IgD-negative memory B cell (primary cell): ENCODE data around the gene TMBIM4. TPM values are rescaled to one million over a fixed set of nuclear protein-coding genes. Genes with fewer than 3 reads are reported as not detected.

ENCODE experiments used
- H3K27ac Mint-ChIP-seq, 3 donors: one replicate each; pipeline ENCODE4 v1.8.0; 2020 to 2022; ENCODE audit warnings: mild to moderate bottlenecking in 3 of 3, mixed read lengths in 3 of 3, moderate library complexity in 1 of 3
- H3K27me3 Mint-ChIP-seq: one replicate; pipeline ENCODE4 v1.8.0; 2021; ENCODE audit warnings: mixed read lengths
- H3K36me3 Mint-ChIP-seq: one replicate; pipeline ENCODE4 v1.8.0; 2020; ENCODE audit warnings: mild to moderate bottlenecking, mixed read lengths
- H3K4me1 Mint-ChIP-seq, 3 donors: one replicate each; pipeline ENCODE4 v1.8.0; 2020 to 2022; ENCODE audit warnings: mixed read lengths in 3 of 3, mild to moderate bottlenecking in 1 of 3
- H3K4me3 Mint-ChIP-seq, 4 donors: one replicate each; pipeline ENCODE4 v1.8.0; 2020 to 2022; ENCODE audit warnings: mild to moderate bottlenecking in 4 of 4, mixed read lengths in 4 of 4, moderate library complexity in 3 of 4
- H3K9me3 Mint-ChIP-seq, 3 donors: one replicate each; pipeline ENCODE4 v1.8.0; 2020 to 2021; ENCODE audit warnings: mixed read lengths in 3 of 3, mild to moderate bottlenecking in 1 of 3
- polyA plus RNA-seq: library from polyadenylated mRNA; unstranded; fragments of 300-500 nt; fragmentation: Illumina TruSeq; gene quantifications from one replicate; pipeline ENCODE4 v1.2.3, GENCODE V29; 2021

The TMBIM4 gene
- polyA plus RNA-seq, 1 donor from 2014 or later, result 324 TPM

DNA sequence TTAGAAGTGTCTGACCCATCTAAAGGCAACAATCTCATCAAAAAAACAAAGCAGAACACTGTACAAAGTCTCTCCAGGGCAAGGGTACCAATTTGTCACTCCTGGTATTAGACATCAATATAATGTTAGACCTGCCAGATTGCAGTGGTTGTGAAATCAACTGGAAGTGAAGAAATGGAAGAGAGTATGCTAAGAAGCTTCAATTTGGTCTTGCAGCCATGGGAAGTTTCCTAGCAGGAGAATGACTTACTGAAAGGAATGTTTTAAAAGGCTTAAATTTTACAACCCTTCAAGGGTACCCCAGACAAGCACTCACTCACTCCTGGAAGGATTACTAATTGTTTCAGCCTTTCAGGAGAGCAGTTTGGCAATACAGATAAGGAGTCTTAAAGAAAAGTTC, 58.2 kb downstream of the TMBIM4 start:
- Mint-ChIP-seq H3K4me1 (peaks cover 2 to 4% (median 4%) of the 10 kb centered on the region in 3 donors), H3K27ac (no peak overlapping the region), H3K4me3 (no peak overlapping the region), H3K27me3 (no peaks in the 10 kb centered on the region), H3K9me3 (no peaks in the 10 kb centered on the region), H3K36me3 (no peaks in the 10 kb centered on the region)

DNA sequence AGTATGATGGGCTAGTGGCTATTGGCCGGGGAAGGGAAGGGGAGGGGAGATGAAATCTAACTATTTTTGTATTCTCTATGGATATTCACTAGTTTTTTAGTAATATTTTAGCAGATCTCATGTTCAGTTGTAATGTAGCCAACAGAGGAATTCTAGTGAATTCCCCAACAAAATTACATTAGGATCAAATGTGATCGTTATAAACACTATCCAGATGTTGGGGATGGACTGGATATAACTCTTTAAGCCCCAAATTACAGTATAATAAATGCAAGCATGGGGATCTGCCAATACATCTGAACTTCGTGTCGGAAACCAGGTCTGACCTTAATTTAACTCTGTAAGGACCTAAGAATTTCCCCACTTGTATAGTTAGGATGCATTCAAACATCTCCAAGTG, 60.7 kb downstream of the TMBIM4 start:
- no peak overlapping the region for H3K27ac Mint-ChIP-seq
- H3K36me3 Mint-ChIP-seq, result no peaks in the 10 kb centered on the region

DNA sequence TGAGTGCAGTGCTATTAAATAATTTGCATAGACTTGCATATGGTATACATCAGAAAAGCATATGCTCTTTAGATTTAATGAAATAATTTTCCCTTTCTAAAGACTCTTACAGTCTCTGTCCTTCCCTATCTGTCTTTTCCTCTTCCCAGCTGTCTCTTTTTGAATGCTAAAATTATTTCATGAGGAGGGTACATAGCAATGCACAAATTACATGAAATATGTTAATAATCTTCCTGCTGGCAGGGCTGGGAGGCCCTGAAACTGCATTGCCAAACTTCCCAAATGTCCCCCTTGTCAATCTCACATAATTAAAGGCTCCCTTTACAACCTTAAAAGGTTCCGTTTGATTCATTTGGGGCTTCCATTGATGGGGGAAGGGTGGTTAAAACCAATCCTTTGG, 61.4 kb downstream of the TMBIM4 start:
- no peak overlapping the region for H3K27ac Mint-ChIP-seq
- H3K9me3 Mint-ChIP-seq, result no peaks in the 10 kb centered on the region
- H3K4me1 Mint-ChIP-seq, result peaks cover 2 to 4% (median 4%) of the 10 kb centered on the region in 3 donors

More for the DNA sequence above, 60.7 kb downstream of the TMBIM4 start:
- Mint-ChIP-seq H3K4me1 (peaks cover 2 to 4% (median 4%) of the 10 kb centered on the region in 3 donors), H3K9me3 (no peaks in the 10 kb centered on the region), H3K27me3 (peaks cover 5% of the 10 kb centered on the region), H3K4me3 (no peak overlapping the region)

DNA sequence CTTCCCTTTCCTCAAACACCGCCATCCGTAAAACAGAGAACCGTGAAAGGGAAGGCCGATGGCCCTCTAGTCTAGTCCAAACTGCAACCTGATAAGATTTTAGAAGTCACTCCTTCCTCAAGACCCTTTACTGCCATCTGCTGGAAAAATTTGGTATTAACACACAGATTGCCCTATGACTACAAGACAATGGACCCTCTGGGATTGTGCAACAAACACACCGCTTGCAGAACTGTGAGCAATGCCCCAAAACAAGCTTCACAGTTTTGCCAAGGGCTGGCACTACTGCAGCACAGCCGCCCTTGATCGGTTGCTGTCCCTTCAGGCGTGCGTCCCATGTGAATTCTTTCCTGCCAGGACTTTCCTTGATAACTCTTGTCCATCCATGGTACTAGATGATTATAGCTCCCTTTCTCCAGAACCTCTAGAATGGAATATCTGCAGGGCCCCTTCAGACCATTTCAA, 62.3 kb downstream of the TMBIM4 start:
- H3K27ac Mint-ChIP-seq, result no peak overlapping the region
- H3K4me1 Mint-ChIP-seq, result peaks cover 2 to 4% (median 4%) of the 10 kb centered on the region in 3 donors
- no peak overlapping the region for H3K4me3 Mint-ChIP-seq
- H3K27me3 Mint-ChIP-seq, result peaks cover 5% of the 10 kb centered on the region
- H3K9me3 Mint-ChIP-seq, result no peaks in the 10 kb centered on the region
- H3K36me3 Mint-ChIP-seq, result no peaks in the 10 kb centered on the region

More for the DNA sequence above, 61.4 kb downstream of the TMBIM4 start:
- H3K36me3 Mint-ChIP-seq, result no peaks in the 10 kb centered on the region
- H3K4me3 Mint-ChIP-seq, result no peak overlapping the region
- peaks cover 5% of the 10 kb centered on the region for H3K27me3 Mint-ChIP-seq

DNA sequence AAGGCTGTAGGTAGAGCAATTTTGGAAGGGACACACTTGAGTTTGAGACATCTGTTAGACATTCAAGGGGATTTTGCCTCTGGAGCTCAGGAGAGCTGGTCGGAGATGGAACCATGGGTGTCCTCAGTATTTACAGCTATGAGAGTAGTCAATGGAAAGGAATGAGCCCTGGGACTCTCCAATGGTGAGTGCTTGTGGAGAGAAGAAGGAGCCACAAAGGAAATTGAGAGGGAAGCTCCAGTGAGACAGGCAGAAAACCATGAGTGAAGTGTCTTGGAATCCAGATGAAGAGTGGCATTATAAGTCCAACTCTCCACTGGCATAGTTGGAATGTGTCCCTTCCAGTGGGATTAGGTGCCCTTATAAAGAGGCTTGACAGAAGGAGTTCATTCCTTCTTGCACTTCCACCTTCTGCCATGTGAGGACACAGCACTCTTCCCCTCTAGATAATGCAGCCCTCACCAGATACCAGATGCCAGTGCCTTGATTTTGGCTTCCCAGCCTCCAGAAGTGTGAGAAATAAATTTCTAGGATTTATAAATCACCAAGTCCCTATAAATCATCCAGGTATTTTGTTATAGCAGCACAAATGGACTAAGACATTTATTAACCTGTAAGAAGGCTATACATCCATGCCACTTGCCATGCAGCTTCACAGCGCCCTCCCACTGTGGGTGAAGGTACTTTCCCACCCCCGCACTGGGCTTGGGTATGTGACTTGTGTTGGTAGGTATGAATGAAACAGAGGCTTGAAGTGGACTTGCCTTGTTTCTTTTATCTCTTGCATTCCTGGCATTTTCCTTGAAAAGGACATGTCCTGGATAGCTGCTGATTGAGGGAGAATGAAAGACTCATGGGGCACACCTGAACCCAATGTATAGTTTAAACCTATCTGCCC, 66.5 kb downstream of the TMBIM4 start:
- Mint-ChIP-seq H3K27ac (no peak overlapping the region), H3K36me3 (no peaks in the 10 kb centered on the region), H3K27me3 (peaks cover 16% of the 10 kb centered on the region), H3K9me3 (peaks cover 0 to 4% (median 1%) of the 10 kb centered on the region in 3 donors), H3K4me3 (no peak overlapping the region), H3K4me1 (peaks cover 2 to 4% (median 4%) of the 10 kb centered on the region in 3 donors)

DNA sequence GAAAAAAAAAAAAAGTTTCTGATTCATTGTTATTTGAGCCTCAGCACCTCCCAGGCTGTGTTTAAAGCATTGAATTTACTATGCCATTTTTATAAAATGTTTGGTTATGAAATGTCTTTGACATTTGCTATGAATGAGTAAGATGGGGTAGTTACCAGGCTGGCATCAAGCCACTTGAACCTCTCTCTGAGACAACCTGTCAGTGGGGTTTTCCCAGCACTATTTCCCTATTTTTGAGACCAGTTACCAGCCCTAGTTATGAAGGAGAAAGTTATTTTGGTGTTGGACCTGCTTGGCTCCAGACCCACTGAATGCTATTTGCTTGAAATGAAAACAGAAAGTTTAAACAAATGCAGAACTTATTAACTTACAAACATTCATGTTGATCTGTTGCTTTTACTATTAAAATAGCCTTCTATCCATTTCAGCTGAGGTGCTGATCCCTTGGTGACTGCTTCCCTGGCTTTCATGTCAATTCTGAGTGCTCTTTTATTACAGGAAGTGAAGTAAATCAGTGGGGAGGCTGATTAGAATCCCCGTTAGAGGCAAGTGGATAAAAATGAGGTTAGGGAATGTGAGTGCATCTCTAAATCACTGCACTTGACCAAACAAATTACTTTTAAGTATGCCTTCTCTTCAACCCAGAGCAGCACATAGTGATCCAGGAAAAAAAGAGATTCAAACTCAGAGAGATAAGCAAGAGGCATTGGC, 77.1 kb downstream of the TMBIM4 start:
- H3K4me1 Mint-ChIP-seq, result peaks cover 4 to 5% (median 4%) of the 10 kb centered on the region in 3 donors
- H3K36me3 Mint-ChIP-seq, result peaks cover 1% of the 10 kb centered on the region
- no peak overlapping the region for H3K4me3 Mint-ChIP-seq
- H3K27ac Mint-ChIP-seq, result no peak overlapping the region
- peaks cover 0 to 3% (median 0%) of the 10 kb centered on the region in 3 donors for H3K9me3 Mint-ChIP-seq
- H3K27me3 Mint-ChIP-seq, result peaks cover 7% of the 10 kb centered on the region

DNA sequence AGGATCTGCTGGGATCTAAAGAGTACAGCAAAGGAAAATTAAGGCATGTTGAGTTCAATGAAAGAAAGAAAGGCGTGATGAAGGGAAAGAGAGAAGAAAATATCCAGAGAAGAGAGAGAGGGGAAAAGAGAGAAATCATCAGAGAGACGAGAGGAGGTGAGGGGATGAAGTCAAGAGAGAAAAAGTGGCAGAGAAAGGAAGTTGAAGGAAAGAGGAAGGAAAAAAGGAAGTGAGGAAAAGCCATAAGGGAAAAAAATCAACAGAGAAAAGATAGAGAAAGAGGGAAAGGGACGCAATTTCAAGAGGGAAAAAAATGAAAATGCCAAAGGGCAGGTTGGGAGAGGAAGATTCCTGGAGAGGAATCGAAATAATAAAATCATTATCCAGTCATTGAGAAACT, 79.6 kb downstream of the TMBIM4 start:
- Mint-ChIP-seq H3K36me3 (peaks cover 1% of the 10 kb centered on the region), H3K4me3 (no peak overlapping the region), H3K4me1 (peaks cover 4 to 5% (median 4%) of the 10 kb centered on the region in 3 donors), H3K27ac (no peak overlapping the region), H3K27me3 (peaks cover 3% of the 10 kb centered on the region), H3K9me3 (no peaks in the 10 kb centered on the region)

DNA sequence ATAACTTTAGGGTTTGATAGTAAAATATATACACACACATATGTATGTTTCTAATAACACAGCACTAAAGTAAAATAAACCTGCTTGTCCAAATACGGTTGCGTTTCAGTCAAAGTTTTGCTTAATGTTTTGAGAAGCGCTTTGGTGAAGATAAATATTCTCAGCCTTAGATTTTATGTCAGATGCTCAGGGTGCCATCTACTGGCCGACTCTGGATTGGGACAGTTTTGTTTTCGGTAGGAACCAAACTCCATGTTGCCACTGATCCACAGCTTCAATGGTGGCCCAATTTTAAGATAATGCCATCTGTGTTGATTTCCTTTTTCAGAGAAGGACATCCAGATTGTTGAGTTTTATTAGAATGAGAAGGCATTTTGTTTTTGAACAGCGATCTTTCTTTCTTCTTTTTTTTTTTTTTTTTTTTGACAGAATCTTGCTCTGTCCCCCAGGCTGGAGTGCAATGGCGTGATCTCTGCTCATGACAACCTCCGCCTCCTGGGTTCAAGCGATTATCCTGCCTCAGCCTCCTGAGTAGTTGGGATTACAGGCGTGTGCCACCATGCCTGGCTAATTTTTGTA, 82.3 kb downstream of the TMBIM4 start:
- Mint-ChIP-seq H3K4me1 (peaks cover under 1 to 1% (median under 1%) of the 10 kb centered on the region in 3 donors), H3K36me3 (peaks cover 1% of the 10 kb centered on the region), H3K4me3 (no peak overlapping the region), H3K9me3 (peaks cover 2 to 8% (median 3%) of the 10 kb centered on the region in 3 donors), H3K27me3 (peaks cover 3% of the 10 kb centered on the region), H3K27ac (no peak overlapping the region)

DNA sequence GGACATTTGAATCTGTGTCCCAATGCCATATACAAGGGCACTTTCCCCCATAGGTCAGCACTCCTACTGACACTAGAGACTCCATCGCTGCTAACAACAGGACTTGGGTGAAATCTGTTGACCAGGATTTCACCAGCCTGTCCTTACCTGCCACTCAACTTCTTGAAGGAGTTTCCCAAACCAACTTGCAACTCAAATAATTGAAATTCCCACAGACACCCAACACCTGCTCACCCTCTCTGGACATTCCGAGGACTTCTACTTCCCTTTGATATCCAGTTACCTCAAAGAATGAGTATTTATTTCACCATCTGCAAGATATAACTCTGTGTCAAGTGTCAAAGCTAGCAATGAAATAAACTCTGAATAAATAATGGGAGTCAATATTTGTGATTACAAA, 83.8 kb downstream of the TMBIM4 start:
- Mint-ChIP-seq H3K36me3 (peaks cover 1% of the 10 kb centered on the region), H3K27me3 (peaks cover 6% of the 10 kb centered on the region), H3K27ac (no peak overlapping the region), H3K4me1 (peaks cover 0 to 1% (median 0%) of the 10 kb centered on the region in 3 donors), H3K9me3 (peaks cover 2 to 8% (median 3%) of the 10 kb centered on the region in 3 donors), H3K4me3 (no peak overlapping the region)

Other genes starting within 250 kb of the TMBIM4 start
- 33.2 TPM for gene LLPH, start 39.2 kb downstream of the TMBIM4 start, polyA plus RNA-seq
- gene IRAK3, start 19.2 kb upstream of the TMBIM4 start, polyA plus RNA-seq, result not detected
- gene HELB, start 132.5 kb upstream of the TMBIM4 start, polyA plus RNA-seq, result 6.9 TPM